H9 (cell line): ENCODE data around the gene PIAS1. TPM values are rescaled to one million over a fixed set of nuclear protein-coding genes. Genes with fewer than 3 reads are reported as not detected.

Experiments used
- DNase-seq: peaks from one replicate; pipeline ENCODE4 v3.0.0-alpha.2; 2017
- H2AFZ ChIP-seq: one replicate; pipeline ENCODE4 v1.6.1; 2013; ENCODE audit warnings: mild to moderate bottlenecking, low read length, control low read depth, moderate library complexity
- H2AK5ac ChIP-seq: 2 replicates; pipeline ENCODE4 v1.6.1; 2013; ENCODE audit warnings: low read length, control low read depth, mixed read lengths; ENCODE audit not compliant: insufficient read length
- H2BK120ac ChIP-seq: one replicate; pipeline ENCODE4 v1.6.1; 2013; ENCODE audit warnings: low read depth, mild to moderate bottlenecking, low read length, control low read depth, inconsistent platforms; ENCODE audit not compliant: poor library complexity, severe bottlenecking
- H2BK12ac ChIP-seq: 2 replicates; pipeline ENCODE4 v1.6.1; 2013; ENCODE audit warnings: low read length, control low read depth, mixed read lengths, low read depth; ENCODE audit not compliant: insufficient read length
- H2BK15ac ChIP-seq: 2 replicates; pipeline ENCODE4 v1.6.1; 2013; ENCODE audit warnings: low read depth, low read length, control low read depth
- H2BK20ac ChIP-seq: one replicate; pipeline ENCODE4 v1.6.1; 2013; ENCODE audit warnings: low read depth, mild to moderate bottlenecking, low read length, control low read depth, inconsistent platforms; ENCODE audit not compliant: poor library complexity, severe bottlenecking
- H2BK5ac ChIP-seq: 2 replicates; pipeline ENCODE4 v1.6.1; 2013; ENCODE audit warnings: low read length, control low read depth, mixed read lengths; ENCODE audit not compliant: insufficient read length
- H3K14ac ChIP-seq: 2 replicates; pipeline ENCODE4 v1.6.1; 2013; ENCODE audit warnings: low read length, control low read depth; ENCODE audit not compliant: insufficient read depth
- H3K18ac ChIP-seq: 2 replicates; pipeline ENCODE4 v1.6.1; 2013; ENCODE audit warnings: low read depth, mild to moderate bottlenecking, mixed read lengths, low read length, control low read depth; ENCODE audit not compliant: insufficient read length
- H3K23ac ChIP-seq: 2 replicates; pipeline ENCODE4 v1.6.1; 2013; ENCODE audit warnings: low read length, control low read depth, mixed read lengths, low read depth; ENCODE audit not compliant: insufficient read length
- H3K23me2 ChIP-seq: 2 replicates; pipeline ENCODE4 v1.6.1; 2013; ENCODE audit warnings: low read depth, mild to moderate bottlenecking, mixed read lengths, low read length, control low read depth; ENCODE audit not compliant: insufficient read length, poor library complexity, severe bottlenecking
- H3K27ac ChIP-seq: 2 replicates; pipeline ENCODE4 v1.5.1; 2013; ENCODE audit warnings: low read length, control low read depth, mixed read lengths, low read depth; ENCODE audit not compliant: insufficient read length
- H3K27me3 ChIP-seq: 2 replicates; pipeline ENCODE4 v1.6.1; 2013; ENCODE audit warnings: low read length, control low read depth, inconsistent platforms; ENCODE audit not compliant: insufficient read depth
- H3K4ac ChIP-seq: 2 replicates; pipeline ENCODE4 v1.6.1; 2013; ENCODE audit warnings: low read depth, mild to moderate bottlenecking, control low read depth, inconsistent platforms, low read length, moderate library complexity
- H3K4me1 ChIP-seq: 2 replicates; pipeline ENCODE4 v1.6.1; 2013; ENCODE audit warnings: low read length, control low read depth, inconsistent platforms; ENCODE audit not compliant: insufficient read depth
- H3K4me2 ChIP-seq: 2 replicates; pipeline ENCODE4 v1.6.1; 2013; ENCODE audit warnings: low read length, control low read depth, mixed read lengths; ENCODE audit not compliant: insufficient read length, insufficient read depth
- H3K56ac ChIP-seq: 2 replicates; pipeline ENCODE4 v1.6.1; 2013; ENCODE audit warnings: low read depth, mild to moderate bottlenecking, mixed read lengths, low read length, control low read depth; ENCODE audit not compliant: insufficient read length
- H3K79me1 ChIP-seq: 2 replicates; pipeline ENCODE4 v1.6.1; 2013; ENCODE audit warnings: low read depth, mild to moderate bottlenecking, moderate library complexity, low read length, control low read depth, inconsistent platforms; ENCODE audit not compliant: insufficient read depth, poor library complexity, severe bottlenecking
- H3K79me2 ChIP-seq: 2 replicates; pipeline ENCODE4 v1.6.1; 2013; ENCODE audit warnings: low read length, control low read depth, inconsistent platforms; ENCODE audit not compliant: insufficient read depth
- H3K9ac ChIP-seq: 2 replicates; pipeline ENCODE4 v1.6.1; 2013; ENCODE audit warnings: low read length, control low read depth, mixed read lengths; ENCODE audit not compliant: insufficient read length; ENCODE audit errors: extremely low read depth
- H3K9me3 ChIP-seq: one replicate; pipeline ENCODE4 v1.6.1; 2013; ENCODE audit warnings: low read depth, low read length, inconsistent platforms; ENCODE audit not compliant: control insufficient read depth
- H3T11ph ChIP-seq: one replicate; pipeline ENCODE4 v1.6.1; 2013; ENCODE audit warnings: mild to moderate bottlenecking, low read length, control low read depth, inconsistent platforms
- H4K20me1 ChIP-seq: one replicate; pipeline ENCODE4 v1.6.1; 2013; ENCODE audit not compliant: control insufficient read depth, insufficient read length, insufficient read depth
- H4K5ac ChIP-seq: 2 replicates; pipeline ENCODE4 v1.6.1; 2013; ENCODE audit warnings: low read depth, mild to moderate bottlenecking, mixed read lengths, low read length, control low read depth; ENCODE audit not compliant: insufficient read length
- H4K8ac ChIP-seq: replicated peaks from 2 replicates; pipeline ENCODE4 v1.6.1; 2013; ENCODE audit warnings: low read length, control low read depth, mixed read lengths, low read depth; ENCODE audit not compliant: insufficient read length
- H4K91ac ChIP-seq: 2 replicates; pipeline ENCODE4 v1.6.1; 2013; ENCODE audit warnings: low read depth, mild to moderate bottlenecking, moderate library complexity, mixed read lengths, low read length, control low read depth; ENCODE audit not compliant: insufficient read length
- H3K27ac Mint-ChIP-seq, 3 experiments: 2 replicates in 2 of 3; 3 replicates in 1 of 3; pipeline ENCODE4 v1.8.0; 2020 to 2021; ENCODE audit warnings: mixed read lengths in 3 of 3, mild to moderate bottlenecking in 1 of 3, moderate library complexity in 1 of 3
- H3K27me3 Mint-ChIP-seq: 2 replicates; pipeline ENCODE4 v1.8.0; 2021; ENCODE audit warnings: low read depth, mild to moderate bottlenecking, moderate library complexity, mixed read lengths
- H3K36me3 Mint-ChIP-seq, 3 experiments: 2 replicates in 2 of 3; 3 replicates in 1 of 3; pipeline ENCODE4 v1.8.0; 2020 to 2021; ENCODE audit warnings: low read depth in 3 of 3, mixed read lengths in 3 of 3; ENCODE audit not compliant: insufficient read depth in 1 of 3
- H3K4me1 Mint-ChIP-seq, 2 experiments: 2 replicates each; pipeline ENCODE4 v1.8.0; 2020; ENCODE audit warnings: mixed read lengths in 2 of 2
- H3K4me3 Mint-ChIP-seq, 2 experiments: 2 replicates in 1 of 2; 3 replicates in 1 of 2; pipeline ENCODE4 v1.8.0; 2020 to 2021; ENCODE audit warnings: mild to moderate bottlenecking in 2 of 2, mixed read lengths in 2 of 2, moderate library complexity in 1 of 2
- H3K9me3 Mint-ChIP-seq, 2 experiments: 2 replicates in 1 of 2; 3 replicates in 1 of 2; pipeline ENCODE4 v1.8.0; 2020; ENCODE audit warnings: mild to moderate bottlenecking in 2 of 2, mixed read lengths in 2 of 2, moderate library complexity in 1 of 2
- CTCF ChIP-seq: fragments of 200-600 bp; sonication (generic); conservative IDR thresholded peaks from 3 replicates; pipeline ENCODE4 v1.8.0; 2021; ENCODE audit warnings: antibody characterized with exemption, mild to moderate bottlenecking
- WGBS: extraction: QIAGEN DNeasy Blood & Tissue Kit; methylation state at CpG from one replicate; pipeline ENCODE4 v1.1.7; 2013; ENCODE audit warnings: missing lambda C conversion rate, low lambda C conversion rate, mixed read lengths; ENCODE audit not compliant: insufficient read length; ENCODE audit errors: extremely low coverage; 5-methylcytosine and 5-hydroxymethylcytosine counted together
- total RNA-seq: library from RNA; stranded (reverse); gene quantifications from 2 replicates; pipeline ENCODE4 v1.2.1, GENCODE V29; 2021

Gene PIAS1
- total RNA-seq, 1 experiment from 2014 or later: 31.1 TPM

GRCh38 chr15:68015244-68015643 is 38.9 kb upstream of the PIAS1 start:
- Histone ChIP-seq H2BK5ac (no peak overlapping the region), H3K4ac (no peak overlapping the region), H4K20me1 (no peaks in the 10 kb centered on the region), H3K9ac (no peak overlapping the region), H3K23me2 (no peaks in the 10 kb centered on the region), H2BK120ac (no peak overlapping the region), H3K23ac (no peak overlapping the region), H3K79me2 (no peaks in the 10 kb centered on the region; the same call in 1 of the 2 replicates), H3K56ac (no peak overlapping the region), H4K91ac (no peak overlapping the region), H3K14ac (no peak overlapping the region), H2BK12ac (no peak overlapping the region), H2BK15ac (no peak overlapping the region), H4K5ac (no peak overlapping the region), H2BK20ac (no peak overlapping the region), H3K79me1 (no peaks in the 10 kb centered on the region), H3K9me3 (no peaks in the 10 kb centered on the region), H3K4me2 (no peak overlapping the region), H4K8ac (no peak overlapping the region), H3K27ac (no peak overlapping the region), H2AK5ac (no peak overlapping the region), H3K27me3 (no peaks in the 10 kb centered on the region), H3K4me1 (no peaks in the 10 kb centered on the region), H3K18ac (no peak overlapping the region), H2AFZ (no peak overlapping the region), H3T11ph (no peak overlapping the region)
- no peak for TF ChIP-seq CTCF
- Mint-ChIP-seq H3K27me3 (no peaks in the 10 kb centered on the region; the same call in 1 of the 2 replicates), H3K4me3 (no peak overlapping the region), H3K27ac (no peak overlapping the region), H3K36me3 (no peaks in the 10 kb centered on the region), H3K9me3 (no peaks in the 10 kb centered on the region), H3K4me1 (peaks cover 7 to 15% of the 10 kb centered on the region in 2 experiments)
- no CpG with 5 or more reads among the region's 3 CpGs for WGBS
- no peak for DNase-seq
